Measurements from ENCODE around the gene SUN3.

- no peak for TF ChIP-seq CTCF (IDR thresholded peaks at IDR 0.05)
- no peak for TF ChIP-seq POLR2A (IDR thresholded peaks at IDR 0.05)
- no peak for TF ChIP-seq EP300 (IDR thresholded peaks at IDR 0.05)
Measured at GRCh38 chr7:47947355-47947749, 81.6 kb downstream of the SUN3 start.
